Measurements from ENCODE around the gene LCNL1. TPM values are rescaled to one million over a fixed set of nuclear protein-coding genes. Genes with fewer than 3 reads are reported as not detected.

The LCNL1 gene
- total and polyA plus RNA-seq, 2 experiments from 2014 or later = 0.13 to 0.47 TPM

DNA sequence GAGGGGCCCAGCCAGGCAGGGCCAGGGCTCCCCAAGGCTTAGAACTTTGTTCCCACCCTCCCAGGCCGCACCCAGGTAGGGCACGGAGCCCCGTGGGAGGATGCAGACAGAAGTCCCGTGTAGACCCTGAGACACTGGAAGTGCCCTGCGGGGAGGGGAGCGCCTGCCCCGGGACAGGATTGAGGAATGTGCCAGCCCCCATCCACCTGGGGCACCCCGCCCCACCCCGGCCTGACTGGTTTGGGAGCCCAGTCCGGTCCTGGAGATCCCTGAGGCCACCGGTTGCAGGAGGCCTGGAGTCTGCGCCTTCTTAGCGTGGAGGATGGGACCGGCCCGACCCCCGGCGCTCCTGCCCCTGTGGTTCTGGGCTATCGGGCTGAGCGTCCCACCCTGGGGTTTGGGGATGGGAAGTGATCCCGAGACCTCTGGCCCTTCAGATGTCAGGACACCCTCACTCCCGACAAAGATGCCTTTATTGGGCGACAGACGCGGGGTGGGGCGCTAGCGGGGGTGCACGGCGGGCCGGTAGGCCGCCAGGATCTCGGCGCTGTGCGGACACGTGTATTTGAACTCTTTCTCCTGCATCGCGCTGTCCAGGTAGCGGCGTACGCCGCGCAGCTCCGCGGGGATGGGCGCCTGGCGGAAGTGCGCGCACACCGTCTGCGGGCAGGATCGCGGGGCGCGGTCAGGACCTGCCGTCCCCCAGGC is 11.5 kb downstream of the LCNL1 start:
- peaks cover 17% of the 10 kb centered on the region for H3K4me1 ChIP-seq (ENCODE audit: insufficient read depth)
- H4K20me1 ChIP-seq (ENCODE audit: insufficient read depth, poor library complexity, severe bottlenecking) = no peaks in the 10 kb centered on the region
- no peaks in the 10 kb centered on the region for H3K9me2 ChIP-seq (replicated peaks; ENCODE audit: insufficient read depth)
- peaks cover 7% of the 10 kb centered on the region for H3K79me2 ChIP-seq
- TF ChIP-seq, protein P1, sequence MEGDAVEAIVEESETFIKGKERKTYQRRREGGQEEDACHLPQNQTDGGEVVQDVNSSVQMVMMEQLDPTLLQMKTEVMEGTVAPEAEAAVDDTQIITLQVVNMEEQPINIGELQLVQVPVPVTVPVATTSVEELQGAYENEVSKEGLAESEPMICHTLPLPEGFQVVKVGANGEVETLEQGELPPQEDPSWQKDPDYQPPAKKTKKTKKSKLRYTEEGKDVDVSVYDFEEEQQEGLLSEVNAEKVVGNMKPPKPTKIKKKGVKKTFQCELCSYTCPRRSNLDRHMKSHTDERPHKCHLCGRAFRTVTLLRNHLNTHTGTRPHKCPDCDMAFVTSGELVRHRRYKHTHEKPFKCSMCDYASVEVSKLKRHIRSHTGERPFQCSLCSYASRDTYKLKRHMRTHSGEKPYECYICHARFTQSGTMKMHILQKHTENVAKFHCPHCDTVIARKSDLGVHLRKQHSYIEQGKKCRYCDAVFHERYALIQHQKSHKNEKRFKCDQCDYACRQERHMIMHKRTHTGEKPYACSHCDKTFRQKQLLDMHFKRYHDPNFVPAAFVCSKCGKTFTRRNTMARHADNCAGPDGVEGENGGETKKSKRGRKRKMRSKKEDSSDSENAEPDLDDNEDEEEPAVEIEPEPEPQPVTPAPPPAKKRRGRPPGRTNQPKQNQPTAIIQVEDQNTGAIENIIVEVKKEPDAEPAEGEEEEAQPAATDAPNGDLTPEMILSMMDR (IDR thresholded peaks at IDR 0.05; ENCODE audit: poor library complexity) = no peak
- no peak for TF ChIP-seq EZH2phosphoT487 (IDR thresholded peaks at IDR 0.05; ENCODE audit: low read depth, severe bottlenecking, unreplicated experiment)
- TF ChIP-seq EZH2 (IDR thresholded peaks at IDR 0.05; ENCODE audit: borderline replicate concordance) = no peak
- H3K4me2 ChIP-seq = peak overlapping the region; percentile 57
- no peak overlapping the region for H2AFZ ChIP-seq
- H3K4me3 ChIP-seq = no peak overlapping the region
- 83% methylated on average over 18 of the region's 54 CpGs for WGBS (ENCODE audit: low lambda C conversion rate, missing lambda C conversion rate)
- no peaks in the 10 kb centered on the region for H3K36me3 ChIP-seq (replicated peaks; ENCODE audit: insufficient read depth, low read depth)
- no peak overlapping the region for H3K27ac ChIP-seq
- no peaks in the 10 kb centered on the region for H3K9me3 ChIP-seq (ENCODE audit: low read depth)
- no peak for DNase-seq (ENCODE audit: low spot score)
- no peaks in the 10 kb centered on the region for H3K27me3 ChIP-seq

DNA sequence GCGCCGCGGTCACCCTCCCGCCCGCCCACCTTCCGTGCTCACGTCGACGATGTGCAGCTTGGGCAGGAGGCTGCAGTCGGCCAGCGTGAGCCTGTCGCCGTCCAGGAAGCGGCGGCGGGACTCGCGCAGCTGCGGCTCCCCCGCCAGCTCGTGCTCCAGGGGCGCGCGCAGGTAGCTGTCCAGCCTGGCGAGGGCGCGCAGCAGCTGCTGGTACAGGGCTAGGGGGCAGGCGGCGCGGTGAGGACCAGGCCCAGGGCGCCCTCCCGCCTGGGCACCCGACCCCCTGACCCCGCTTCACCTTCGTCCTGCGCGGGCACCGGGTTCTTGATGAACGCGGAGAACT is 12.1 kb downstream of the LCNL1 start:
- Histone ChIP-seq H3K79me2 (peaks cover 7% of the 10 kb centered on the region), H3K4me2 (peak overlapping the region; percentile 57), H3K4me1 (ENCODE audit: insufficient read depth) (peaks cover 17% of the 10 kb centered on the region), H3K36me3 (replicated peaks; ENCODE audit: insufficient read depth, low read depth) (no peaks in the 10 kb centered on the region), H3K27ac (no peak overlapping the region), H2AFZ (no peak overlapping the region), H3K27me3 (no peaks in the 10 kb centered on the region), H3K4me3 (no peak overlapping the region), H3K9me3 (ENCODE audit: low read depth) (no peaks in the 10 kb centered on the region), H3K9me2 (replicated peaks; ENCODE audit: insufficient read depth) (no peaks in the 10 kb centered on the region), H4K20me1 (ENCODE audit: insufficient read depth, poor library complexity, severe bottlenecking) (no peaks in the 10 kb centered on the region)
- no peak for DNase-seq (ENCODE audit: low spot score)
- TF ChIP-seq, protein P1 (IDR thresholded peaks at IDR 0.05; ENCODE audit: poor library complexity) = no peak
- TF ChIP-seq EZH2 (IDR thresholded peaks at IDR 0.05; ENCODE audit: borderline replicate concordance) (no peak), EZH2phosphoT487 (IDR thresholded peaks at IDR 0.05; ENCODE audit: low read depth, severe bottlenecking, unreplicated experiment) (no peak)
- 66% methylated on average over 19 of the region's 40 CpGs for WGBS (ENCODE audit: low lambda C conversion rate, missing lambda C conversion rate)

DNA sequence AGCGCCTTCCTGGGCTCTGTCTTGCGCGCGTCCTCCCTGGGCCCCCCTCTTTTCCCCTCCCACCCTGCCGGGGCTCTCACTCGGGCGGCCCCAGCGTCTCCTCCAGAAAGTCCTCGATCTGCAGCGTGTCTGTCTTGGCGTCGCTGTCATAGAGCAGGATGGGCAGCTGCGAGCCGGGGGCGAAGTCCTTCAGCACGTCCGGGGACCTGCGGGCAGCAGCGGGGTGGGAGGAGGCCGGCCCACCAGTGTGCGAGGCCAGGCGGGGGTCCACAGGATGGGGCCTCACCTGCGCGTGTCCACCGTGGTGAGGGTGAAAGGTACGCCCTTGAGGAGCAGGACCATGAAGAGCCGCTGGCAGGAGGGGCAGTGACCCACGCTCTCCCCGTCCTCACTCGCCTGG is 12.6 kb downstream of the LCNL1 start:
- TF ChIP-seq, protein P1 (IDR thresholded peaks at IDR 0.05; ENCODE audit: poor library complexity) = no peak
- no peak for TF ChIP-seq EZH2 (IDR thresholded peaks at IDR 0.05; ENCODE audit: borderline replicate concordance)
- TF ChIP-seq EZH2phosphoT487 (IDR thresholded peaks at IDR 0.05; ENCODE audit: low read depth, severe bottlenecking, unreplicated experiment) = no peak
- no peak overlapping the region for H3K27ac ChIP-seq
- WGBS (ENCODE audit: low lambda C conversion rate, missing lambda C conversion rate) = 100% methylated on average over 1 of the region's 30 CpGs
- H3K9me2 ChIP-seq (replicated peaks; ENCODE audit: insufficient read depth) = no peaks in the 10 kb centered on the region
- H3K79me2 ChIP-seq = peaks cover 7% of the 10 kb centered on the region
- H3K4me1 ChIP-seq (ENCODE audit: insufficient read depth) = peaks cover 17% of the 10 kb centered on the region
- no peaks in the 10 kb centered on the region for H3K9me3 ChIP-seq (ENCODE audit: low read depth)
- H3K4me2 ChIP-seq = peak overlapping the region; percentile 85
- no peaks in the 10 kb centered on the region for H4K20me1 ChIP-seq (ENCODE audit: insufficient read depth, poor library complexity, severe bottlenecking)
- H3K36me3 ChIP-seq (replicated peaks; ENCODE audit: insufficient read depth, low read depth) = no peaks in the 10 kb centered on the region
- no peak overlapping the region for H2AFZ ChIP-seq
- DNase-seq (ENCODE audit: low spot score) = no peak
- no peaks in the 10 kb centered on the region for H3K27me3 ChIP-seq
- no peak overlapping the region for H3K4me3 ChIP-seq

Measured in hepatocyte (in vitro differentiated cells).